Central memory CD8-positive, alpha-beta T cell (primary cell): ENCODE measurements around the gene SPECC1L.
A peak's percentile ranks its signal among the peaks of the same experiment; 100 is the strongest.
"Not testable (repeated sequence)": the region's sequence is repeated elsewhere in the genome, so short reads cannot be mapped to it uniquely, and the experiment has no call there.

Experiments
- ATAC-seq: fragments of 150-1000 bp; cut with Tn5 transposase; replicated peaks from 2 replicates; pipeline ENCODE4 v1.10.0; 2022; ENCODE audit warnings: mild to moderate bottlenecking, moderate FRiP score, moderate number of reproducible peaks; ENCODE audit not compliant: poor library complexity, severe bottlenecking; ENCODE audit errors: extremely low read depth
- DNase-seq, 2 donors: peaks; one replicate each; pipeline ENCODE4 v3.0.0; 2021; ENCODE audit warnings: low spot score in 2 of 2
- H3K27ac Mint-ChIP-seq: one replicate; pipeline ENCODE4 v1.8.0; 2022; ENCODE audit warnings: low read depth, mild to moderate bottlenecking, moderate library complexity, mixed read lengths
- H3K27me3 Mint-ChIP-seq: one replicate; pipeline ENCODE4 v1.8.0; 2022; ENCODE audit warnings: mixed read lengths
- H3K36me3 Mint-ChIP-seq: one replicate; pipeline ENCODE4 v1.8.0; 2022; ENCODE audit warnings: mild to moderate bottlenecking, moderate library complexity, mixed read lengths; ENCODE audit not compliant: insufficient read depth
- H3K4me1 Mint-ChIP-seq: one replicate; pipeline ENCODE4 v1.8.0; 2022; ENCODE audit warnings: mixed read lengths
- H3K4me3 Mint-ChIP-seq: one replicate; pipeline ENCODE4 v1.8.0; 2022; ENCODE audit warnings: mild to moderate bottlenecking, moderate library complexity, mixed read lengths
- H3K9me3 Mint-ChIP-seq: one replicate; pipeline ENCODE4 v1.8.0; 2022; ENCODE audit warnings: mixed read lengths

SPECC1L gene

DNA sequence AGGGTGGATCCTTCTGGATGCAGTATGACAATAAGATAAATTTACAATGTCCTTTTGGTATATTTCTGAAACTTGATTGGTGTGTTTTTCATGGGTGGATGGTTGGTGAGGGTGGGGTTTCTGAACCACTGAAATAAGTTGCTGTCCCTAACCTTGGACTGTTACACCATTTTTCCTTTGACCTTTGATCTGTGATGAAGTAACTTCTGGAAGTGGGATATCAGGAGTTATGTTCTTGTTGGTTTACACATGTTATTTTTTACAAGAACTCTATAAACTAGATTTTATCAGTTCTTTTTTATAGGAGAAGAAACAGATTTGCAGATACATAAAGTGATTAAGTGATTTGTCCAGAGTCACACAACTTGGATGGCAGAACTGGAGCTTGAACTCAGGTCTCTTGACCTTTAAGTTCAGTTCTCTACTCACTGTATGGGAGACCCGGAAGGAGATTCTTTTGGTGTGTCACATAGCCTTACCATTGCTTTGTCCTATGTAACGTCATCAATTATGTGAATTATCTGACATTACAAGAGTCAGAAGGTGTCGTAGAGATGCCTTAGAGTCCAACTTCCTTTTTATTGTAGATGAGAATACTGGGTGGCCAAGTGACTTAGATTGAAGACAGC is 21.7 kb downstream of the SPECC1L start:
- H3K4me3 Mint-ChIP-seq, DNase-seq, H3K27ac Mint-ChIP-seq, H3K27me3 Mint-ChIP-seq, H3K36me3 Mint-ChIP-seq, ATAC-seq, H3K9me3 Mint-ChIP-seq: not testable (repeated sequence)
- H3K4me1 Mint-ChIP-seq: peaks cover 30% of the 10 kb centered on the region

GRCh38 chr22:24294913-24295312 is 24.3 kb downstream of the SPECC1L start:
- peaks cover 31% of the 10 kb centered on the region for H3K4me1 Mint-ChIP-seq
- not testable (repeated sequence) for H3K27me3 Mint-ChIP-seq, H3K9me3 Mint-ChIP-seq, H3K36me3 Mint-ChIP-seq, H3K27ac Mint-ChIP-seq, H3K4me3 Mint-ChIP-seq, ATAC-seq, DNase-seq

DNA sequence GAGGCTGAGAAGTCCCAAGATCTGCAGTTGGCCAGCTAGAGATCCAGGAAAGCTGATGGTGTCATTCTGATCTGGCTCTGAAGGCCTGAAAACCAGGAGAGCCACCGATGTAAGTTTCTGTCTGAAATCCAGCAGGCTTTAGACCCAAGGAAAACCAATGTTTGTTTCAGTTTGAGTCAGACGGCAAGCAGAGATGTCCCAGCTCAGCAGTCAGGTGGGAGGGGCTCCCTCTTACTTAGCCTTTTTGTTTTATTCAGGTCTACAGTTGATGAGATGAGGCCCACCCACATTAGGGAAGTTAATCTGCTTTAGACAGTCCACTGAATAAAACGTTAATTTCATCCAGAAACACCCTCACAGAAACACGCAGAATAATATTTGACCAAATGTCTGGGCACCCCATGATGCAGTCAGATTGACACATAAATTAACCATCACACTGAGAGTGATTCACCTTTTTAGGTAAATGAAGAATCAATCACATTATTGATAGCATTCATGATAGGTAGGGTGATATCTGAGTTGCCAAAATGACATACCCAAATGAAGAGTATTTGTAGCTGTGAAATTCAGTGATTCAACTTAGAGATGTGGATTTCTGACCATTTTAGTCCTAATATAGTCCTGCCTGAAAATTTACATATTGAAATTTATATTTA is 28.0 kb downstream of the SPECC1L start:
- H3K36me3 Mint-ChIP-seq, ATAC-seq, H3K9me3 Mint-ChIP-seq, DNase-seq, H3K4me3 Mint-ChIP-seq, H3K27ac Mint-ChIP-seq, H3K27me3 Mint-ChIP-seq: not testable (repeated sequence)
- H3K4me1 Mint-ChIP-seq: peaks cover 30% of the 10 kb centered on the region

- peak overlapping the region; percentile 57 for H3K27ac Mint-ChIP-seq
- peaks cover 17% of the 10 kb centered on the region for H3K36me3 Mint-ChIP-seq
- not testable (repeated sequence) for DNase-seq, ATAC-seq, H3K27me3 Mint-ChIP-seq, H3K4me3 Mint-ChIP-seq, H3K9me3 Mint-ChIP-seq
- peaks cover 48% of the 10 kb centered on the region for H3K4me1 Mint-ChIP-seq
Measured at GRCh38 chr22:24300522-24300921, 29.9 kb downstream of the SPECC1L start.

- H3K27ac Mint-ChIP-seq: no peak overlapping the region
- H3K36me3 Mint-ChIP-seq: peaks cover 26% of the 10 kb centered on the region
- ATAC-seq (no peak), DNase-seq (no peak)
- H3K4me3 Mint-ChIP-seq: no peak overlapping the region
- H3K4me1 Mint-ChIP-seq: peaks cover 55% of the 10 kb centered on the region
- no peaks in the 10 kb centered on the region for H3K9me3 Mint-ChIP-seq
- H3K27me3 Mint-ChIP-seq: no peaks in the 10 kb centered on the region
Measured at GRCh38 chr22:24302591-24302990, 32.0 kb downstream of the SPECC1L start.

DNA sequence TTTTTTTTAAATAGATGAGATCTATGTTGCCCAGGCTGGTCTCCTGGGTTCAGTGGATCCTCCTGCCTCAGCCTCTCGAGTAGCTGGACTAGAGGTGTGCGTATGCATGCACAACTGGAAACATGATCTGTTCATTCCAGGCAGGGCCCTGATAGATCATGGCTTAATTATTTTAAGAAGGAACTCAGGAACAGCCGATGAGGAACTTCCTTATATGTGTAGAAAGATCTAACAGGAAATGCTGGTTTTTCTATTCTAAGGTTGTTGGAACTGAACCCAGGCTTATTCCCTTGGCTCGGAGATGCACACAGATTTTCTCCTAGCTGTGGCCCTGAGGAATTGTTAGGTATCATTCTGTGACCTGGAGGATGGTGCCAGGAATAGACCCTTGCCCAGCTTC is 32.4 kb downstream of the SPECC1L start:
- Mint-ChIP-seq H3K27ac (no peak overlapping the region), H3K9me3 (no peaks in the 10 kb centered on the region), H3K27me3 (no peaks in the 10 kb centered on the region), H3K4me3 (no peak overlapping the region), H3K36me3 (peaks cover 26% of the 10 kb centered on the region), H3K4me1 (peaks cover 55% of the 10 kb centered on the region)
- ATAC-seq: no peak
- DNase-seq: no peak

GRCh38 chr22:24304062-24304675 is 33.5 kb downstream of the SPECC1L start:
- H3K27me3 Mint-ChIP-seq: no peaks in the 10 kb centered on the region
- no peak overlapping the region for H3K4me3 Mint-ChIP-seq
- no peaks in the 10 kb centered on the region for H3K9me3 Mint-ChIP-seq
- DNase-seq: no peak
- peak overlapping the region; percentile 33 for H3K27ac Mint-ChIP-seq
- H3K36me3 Mint-ChIP-seq: peaks cover 27% of the 10 kb centered on the region
- peaks cover 59% of the 10 kb centered on the region for H3K4me1 Mint-ChIP-seq
- ATAC-seq: no peak

DNA sequence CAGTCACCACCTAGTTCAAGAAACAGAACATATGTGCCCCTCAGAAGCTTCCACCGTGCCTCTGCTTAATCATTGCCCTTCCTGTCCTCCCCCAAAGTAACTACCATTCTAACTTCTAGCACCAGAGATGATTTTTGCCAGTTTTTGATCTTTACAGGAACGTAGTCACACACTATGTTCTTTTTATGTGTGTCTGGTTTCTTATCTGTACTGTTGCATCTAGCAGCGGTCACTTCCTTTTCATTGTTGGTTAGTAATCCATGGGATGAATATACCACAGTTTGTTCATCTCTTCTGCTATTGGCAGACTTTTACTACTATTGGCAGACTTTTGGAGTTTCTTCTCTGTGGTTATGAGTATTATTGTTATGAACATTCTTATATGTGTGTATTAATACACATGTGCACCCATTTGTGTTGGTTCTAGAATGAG is 34.6 kb downstream of the SPECC1L start:
- ATAC-seq (no peak), DNase-seq (no peak)
- Mint-ChIP-seq H3K4me1 (peaks cover 55% of the 10 kb centered on the region), H3K9me3 (no peaks in the 10 kb centered on the region), H3K27ac (no peak overlapping the region), H3K36me3 (peaks cover 31% of the 10 kb centered on the region), H3K4me3 (no peak overlapping the region), H3K27me3 (no peaks in the 10 kb centered on the region)

GRCh38 chr22:24310969-24311368 is 40.3 kb downstream of the SPECC1L start:
- Mint-ChIP-seq H3K36me3 (peaks cover 37% of the 10 kb centered on the region), H3K4me1 (peaks cover 22% of the 10 kb centered on the region), H3K4me3 (no peak overlapping the region), H3K27ac (no peak overlapping the region), H3K9me3 (no peaks in the 10 kb centered on the region), H3K27me3 (no peaks in the 10 kb centered on the region)
- DNase-seq (no peak), ATAC-seq (no peak)

GRCh38 chr22:24315367-24315966 is 44.8 kb downstream of the SPECC1L start:
- ATAC-seq: no peak
- no peak for DNase-seq
- Mint-ChIP-seq H3K27ac (peak overlapping the region; percentile 11), H3K36me3 (peaks cover 28% of the 10 kb centered on the region), H3K4me1 (peaks cover 5% of the 10 kb centered on the region), H3K9me3 (no peaks in the 10 kb centered on the region), H3K4me3 (no peak overlapping the region), H3K27me3 (no peaks in the 10 kb centered on the region)

GRCh38 chr22:24316264-24316663 is 45.6 kb downstream of the SPECC1L start:
- not testable (repeated sequence) for H3K27me3 Mint-ChIP-seq, H3K9me3 Mint-ChIP-seq, ATAC-seq, H3K4me3 Mint-ChIP-seq, DNase-seq, H3K4me1 Mint-ChIP-seq
- H3K36me3 Mint-ChIP-seq: peaks cover 35% of the 10 kb centered on the region
- H3K27ac Mint-ChIP-seq: peak overlapping the region; percentile 11

DNA sequence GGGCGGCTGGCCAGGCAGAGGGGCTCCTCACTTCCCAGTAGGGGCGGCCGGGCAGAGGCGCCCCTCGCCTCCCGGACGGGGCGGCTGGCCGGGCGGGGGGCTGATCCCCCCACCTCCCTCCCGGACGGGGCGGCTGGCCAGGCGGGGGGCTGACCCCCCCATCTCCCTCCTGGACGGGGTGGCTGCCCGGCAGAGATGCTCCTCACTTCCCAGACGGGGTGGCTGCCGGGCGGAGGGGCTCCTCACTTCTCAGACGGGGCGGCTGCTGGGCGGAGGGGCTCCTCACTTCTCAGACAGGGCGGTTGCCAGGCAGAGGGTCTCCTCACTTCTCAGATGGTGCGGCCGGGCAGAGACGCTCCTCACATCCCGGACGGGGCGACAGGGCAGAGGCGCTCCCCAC is 46.9 kb downstream of the SPECC1L start:
- H3K4me1 Mint-ChIP-seq, H3K27ac Mint-ChIP-seq, H3K27me3 Mint-ChIP-seq, DNase-seq, H3K9me3 Mint-ChIP-seq, H3K4me3 Mint-ChIP-seq, ATAC-seq: not testable (repeated sequence)
- peaks cover 42% of the 10 kb centered on the region for H3K36me3 Mint-ChIP-seq

DNA sequence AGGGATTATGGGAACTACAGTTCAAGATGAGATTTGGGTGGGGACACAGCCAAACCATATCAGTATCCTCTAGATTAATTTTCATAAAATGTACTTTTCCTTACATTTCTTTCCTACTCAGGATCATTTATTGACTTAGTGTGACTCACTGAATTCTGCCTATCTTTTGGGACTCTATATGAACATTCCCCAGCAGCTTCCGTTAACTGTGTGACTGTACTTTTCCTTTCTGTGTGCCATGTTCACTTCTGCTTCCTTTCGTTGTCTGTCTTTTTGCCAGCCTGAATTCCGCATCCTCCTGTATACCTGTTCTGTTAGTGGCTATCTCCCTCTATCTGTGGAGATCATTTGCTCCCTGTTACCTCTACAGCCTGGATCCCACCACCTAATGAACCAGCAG is 48.8 kb downstream of the SPECC1L start:
- no peak overlapping the region for H3K27ac Mint-ChIP-seq

More for the DNA sequence above, 48.8 kb downstream of the SPECC1L start:
- no peak for ATAC-seq
- Mint-ChIP-seq H3K27me3 (no peaks in the 10 kb centered on the region), H3K36me3 (peaks cover 37% of the 10 kb centered on the region), H3K4me3 (no peak overlapping the region), H3K4me1 (no peaks in the 10 kb centered on the region), H3K9me3 (no peaks in the 10 kb centered on the region)
- no peak for DNase-seq
